HG02840 (cell line): Measurements from ENCODE around the gene TNNI2.

Experiments used
- ATAC-seq: cut with Tn5 transposase; IDR thresholded peaks from one replicate; pipeline ENCODE4 v1.9.1; 2021; ENCODE audit warnings: mild to moderate bottlenecking, moderate library complexity, moderate number of reproducible peaks; ENCODE audit not compliant: unreplicated experiment, low FRiP score

The TNNI2 gene

DNA sequence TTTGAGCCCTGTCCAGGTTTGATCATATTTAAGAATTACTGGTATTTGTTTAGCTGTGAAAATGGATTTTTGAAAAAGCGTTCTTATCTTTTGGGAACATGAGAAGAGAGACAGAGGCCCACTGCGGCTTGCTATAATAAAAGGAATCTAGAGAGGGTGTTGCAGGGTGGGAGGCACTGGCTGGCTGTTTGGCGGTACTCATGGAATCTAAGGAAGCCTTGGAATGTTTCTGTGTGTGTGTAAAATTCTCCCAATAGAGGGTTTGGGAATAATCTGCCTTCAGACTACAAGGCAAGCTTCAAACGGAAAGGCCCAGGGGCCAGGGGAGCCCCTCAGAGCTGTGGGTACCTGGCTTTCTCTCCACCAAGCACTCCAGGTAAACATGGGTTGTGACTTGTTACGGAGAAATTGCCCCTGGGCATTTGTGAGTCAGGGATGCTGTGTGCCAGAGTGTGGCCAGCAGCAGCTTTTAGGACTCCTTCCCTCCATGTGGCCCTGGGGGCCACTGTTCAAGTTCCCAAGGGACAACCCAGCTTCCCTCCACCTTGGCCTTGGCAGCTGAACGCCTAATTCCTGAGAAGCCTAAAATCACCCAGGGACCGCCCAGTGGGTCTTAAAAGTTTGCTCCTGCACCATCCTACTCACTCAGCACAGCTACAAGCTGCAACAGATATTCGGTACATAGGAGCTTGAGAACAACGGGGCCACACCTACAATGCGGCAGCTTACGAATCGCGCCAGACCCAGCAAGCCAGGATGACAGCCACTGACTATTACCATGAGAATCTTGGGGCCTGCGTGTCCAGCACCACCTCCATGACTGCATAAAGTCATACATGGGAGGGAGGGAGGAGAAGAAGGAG lies 18.1 kb upstream of the TNNI2 start:
- no peak for ATAC-seq

DNA sequence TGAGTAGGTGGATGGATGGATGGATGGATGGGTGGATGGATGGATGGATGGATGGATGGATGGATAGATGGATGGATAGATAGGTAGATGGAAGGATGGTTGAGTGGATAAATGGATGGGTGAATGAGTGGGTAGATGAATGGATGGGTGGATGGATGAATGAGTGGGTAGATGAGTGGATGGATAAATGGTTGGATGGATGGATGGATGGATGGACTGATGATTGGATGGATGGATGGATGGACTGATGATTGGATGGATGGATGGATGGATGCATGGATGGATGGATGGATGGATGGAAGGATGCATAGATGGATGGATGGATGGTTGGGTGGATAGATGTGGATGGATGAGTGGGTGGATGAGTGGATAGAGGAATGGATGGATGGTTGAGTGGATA lies 17.2 kb upstream of the TNNI2 start:
- no peak for ATAC-seq

DNA sequence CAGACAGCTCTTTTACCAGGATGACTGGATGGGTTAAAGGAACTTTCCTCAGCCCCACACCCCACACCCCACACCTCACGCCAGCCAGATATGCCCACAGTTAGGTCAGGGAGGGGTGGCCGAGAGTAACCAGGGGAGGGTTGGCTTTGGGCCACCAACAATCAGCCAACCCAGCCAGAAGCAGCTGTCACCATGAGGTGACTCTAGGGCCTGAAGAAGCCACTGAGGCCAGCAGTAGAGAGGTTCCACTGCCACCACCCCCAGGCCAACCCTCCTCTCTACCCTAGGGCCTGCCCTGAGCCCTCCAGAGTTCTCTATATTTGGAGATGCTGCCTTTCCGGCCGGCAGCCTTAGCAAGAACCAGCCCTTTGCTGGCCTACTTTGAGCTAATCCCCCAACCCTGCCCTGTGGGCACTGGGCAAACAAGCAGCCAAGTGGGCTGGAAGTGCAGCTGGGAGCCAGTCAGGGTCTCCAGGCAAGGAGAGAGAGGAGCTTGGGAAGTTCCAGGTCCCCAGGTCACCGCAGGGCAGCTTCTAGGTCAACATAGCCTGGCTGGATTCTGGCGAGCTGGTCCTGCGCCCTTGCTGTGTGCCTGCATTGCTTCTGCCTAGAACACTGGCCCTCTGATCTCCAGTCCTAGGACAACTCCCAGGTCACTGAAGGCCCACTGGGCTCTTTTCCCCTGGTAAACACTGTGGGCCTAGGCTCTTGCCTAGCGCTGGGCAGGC lies 16.0 kb upstream of the TNNI2 start:
- ATAC-seq = no peak

DNA sequence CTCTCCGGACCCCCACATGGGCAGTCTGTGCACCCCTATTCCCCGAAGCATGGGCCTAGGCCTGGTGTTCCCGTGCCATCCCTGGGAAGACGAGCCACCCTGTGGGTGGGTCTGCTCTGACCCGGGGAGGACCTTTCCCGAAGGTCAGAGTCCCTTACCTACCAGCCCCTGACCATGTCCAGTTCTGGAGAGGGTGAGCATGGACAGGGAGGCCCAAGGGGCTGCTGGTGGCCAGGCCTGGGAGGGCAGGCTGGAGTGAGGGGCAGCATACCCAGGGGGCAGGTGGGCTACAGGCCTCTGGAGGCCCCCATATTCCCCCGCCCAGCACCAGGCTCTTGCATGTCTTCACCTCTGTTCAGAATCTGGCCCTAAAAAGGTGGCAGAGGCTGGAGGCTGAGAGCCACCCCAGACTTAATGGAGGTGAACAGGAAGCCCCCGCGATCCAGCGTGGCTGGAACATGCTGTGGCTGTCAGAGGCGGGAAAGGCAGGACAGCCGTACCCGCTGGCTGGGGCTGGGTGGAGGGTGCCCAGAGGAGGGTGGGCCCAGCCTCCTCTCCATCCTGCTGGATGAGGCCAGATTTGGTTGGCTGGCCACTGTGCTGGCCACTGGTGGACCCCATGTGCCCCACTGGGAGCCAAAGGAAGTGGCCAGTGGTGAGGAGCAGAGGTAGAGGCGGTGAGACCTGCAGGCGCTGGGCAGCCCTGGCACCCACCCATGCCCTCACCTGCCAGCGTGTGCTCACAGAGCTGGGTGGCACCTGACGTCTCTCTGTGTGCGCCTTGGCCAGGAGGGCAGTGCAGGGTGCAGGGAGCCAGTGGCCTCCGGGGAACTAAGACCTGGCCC lies 15.2 kb upstream of the TNNI2 start:
- no peak for ATAC-seq

DNA sequence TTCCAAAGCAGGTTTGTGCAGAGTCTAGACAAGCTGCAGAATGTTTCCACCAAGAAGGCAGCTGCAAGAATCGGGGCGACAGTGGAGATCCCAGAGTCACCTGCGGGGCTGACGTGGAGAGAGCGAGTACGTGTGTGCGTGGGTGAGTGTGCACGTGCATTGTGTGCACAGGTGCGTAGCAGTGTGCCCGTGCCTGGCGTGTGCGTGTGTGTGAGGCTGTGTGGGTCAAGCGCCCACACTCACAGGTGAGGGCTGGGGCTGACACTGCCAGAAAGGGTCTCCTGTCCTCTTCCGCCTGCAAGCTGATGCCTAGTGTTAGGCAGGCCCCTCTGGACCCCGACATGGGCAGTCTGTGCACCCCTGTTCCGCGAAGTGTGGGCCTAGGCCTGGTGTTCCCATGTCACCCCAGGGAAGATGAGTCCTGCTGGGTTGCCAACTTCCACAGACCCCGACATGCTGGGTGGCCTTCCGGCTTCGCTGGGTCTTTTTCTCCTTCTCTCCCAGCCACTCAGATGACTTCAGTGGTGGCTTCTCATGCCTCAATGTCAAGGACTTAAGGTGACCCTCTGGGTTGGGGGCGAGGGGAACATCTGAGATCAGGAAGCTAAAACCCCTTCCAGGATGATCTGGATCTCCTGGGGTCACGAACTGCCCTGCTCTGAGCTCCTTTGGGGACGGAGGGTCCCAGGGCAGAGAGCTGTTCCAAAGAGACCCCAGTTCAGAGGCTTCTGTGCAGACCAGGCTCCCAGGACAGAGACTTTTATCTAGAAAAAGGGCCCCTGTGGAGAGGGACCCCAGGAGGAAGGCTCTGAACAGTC lies 14.4 kb upstream of the TNNI2 start:
- no peak for ATAC-seq

DNA sequence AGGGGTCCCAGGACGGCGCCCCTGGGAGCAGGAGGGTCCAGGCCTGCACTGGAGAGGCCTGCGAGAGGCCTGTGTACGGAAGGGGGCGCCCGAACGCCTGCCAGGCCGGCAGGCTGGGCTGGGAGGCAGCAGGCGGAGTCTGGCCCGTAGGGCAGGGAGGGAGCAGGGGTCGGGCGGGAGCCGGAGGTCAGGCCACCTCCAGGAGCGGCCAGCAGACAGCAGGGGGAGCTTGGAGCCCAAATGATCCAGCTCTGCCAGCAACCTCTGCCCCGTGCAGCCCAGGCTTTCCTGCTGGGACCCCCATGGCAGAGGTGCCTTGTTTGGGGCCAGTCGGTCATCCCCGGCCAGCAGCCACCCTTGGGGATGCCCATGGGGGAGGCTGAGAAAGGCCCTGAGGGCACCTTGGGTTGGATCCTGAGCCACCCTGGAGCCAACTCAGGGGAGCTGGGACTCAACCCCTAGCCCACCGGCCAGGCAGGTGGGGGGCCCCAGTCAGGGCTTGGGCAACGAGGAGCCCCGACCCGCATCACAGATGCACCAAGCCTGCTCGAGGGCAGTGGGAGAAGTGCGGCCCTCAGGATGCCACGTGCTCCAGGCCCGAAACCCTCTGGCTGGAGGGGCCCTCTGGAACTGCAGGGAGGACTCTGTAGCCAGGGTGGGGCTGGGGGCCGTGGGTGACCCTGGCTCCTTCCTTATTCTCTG lies 13.6 kb upstream of the TNNI2 start:
- no peak for ATAC-seq

DNA sequence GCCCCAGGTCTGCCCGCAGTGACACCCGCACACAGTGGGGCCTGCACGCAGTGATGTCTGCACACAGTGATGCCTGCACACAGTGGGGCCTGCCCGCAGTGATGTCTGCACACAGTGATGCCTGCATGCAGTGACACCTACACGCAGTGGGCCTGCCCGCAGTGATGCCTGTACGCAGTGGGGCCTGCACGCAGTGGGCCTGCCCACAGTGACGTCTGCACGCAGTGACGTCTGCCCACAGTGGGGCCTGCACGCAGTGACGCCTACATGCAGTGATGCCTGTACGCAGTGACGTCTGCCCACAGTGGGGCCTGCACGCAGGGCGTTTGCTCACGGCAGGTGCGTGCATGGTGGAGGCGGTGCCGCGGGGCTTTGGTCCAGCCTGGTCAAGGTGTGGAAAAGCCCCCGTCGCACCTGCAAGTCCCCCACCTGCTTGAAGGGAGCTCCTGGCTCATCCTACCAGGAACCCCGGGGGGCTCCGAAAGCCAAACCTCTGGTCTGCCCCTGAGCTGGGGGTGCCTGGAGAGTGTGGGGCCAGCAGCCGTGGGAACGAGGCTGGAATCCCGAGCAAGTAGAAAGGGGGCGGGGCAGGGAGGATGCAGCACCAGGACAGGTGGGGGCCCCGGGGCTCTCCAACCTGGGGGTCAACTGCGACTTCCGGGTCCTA lies 12.9 kb upstream of the TNNI2 start:
- ATAC-seq = no peak

DNA sequence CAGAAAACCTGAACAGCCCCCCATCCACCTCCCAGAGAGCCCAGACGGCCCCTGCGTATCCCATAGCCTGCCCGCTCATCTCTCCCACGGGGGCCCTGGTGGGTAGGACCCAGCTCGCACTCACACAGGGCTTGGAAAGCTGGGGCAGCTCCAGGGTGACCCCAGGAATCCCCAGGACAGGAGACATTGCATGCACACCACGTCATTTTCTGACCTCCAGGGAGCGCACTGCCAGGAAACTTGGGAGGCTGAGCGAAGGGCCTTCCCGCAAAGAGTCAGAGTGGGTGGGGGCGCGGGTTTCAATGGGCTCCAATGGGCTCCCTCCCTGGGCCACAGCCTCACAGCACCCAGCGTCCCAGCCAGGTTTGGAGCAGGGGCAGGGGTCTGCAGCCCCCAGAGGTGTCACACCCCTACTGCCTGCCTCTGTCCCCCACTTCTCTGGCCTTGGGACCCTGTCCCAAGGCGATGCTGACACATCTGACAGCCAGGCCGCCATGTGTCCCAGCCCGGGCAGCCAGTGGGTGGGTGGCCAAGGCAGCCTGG lies 12.2 kb upstream of the TNNI2 start:
- no peak for ATAC-seq

DNA sequence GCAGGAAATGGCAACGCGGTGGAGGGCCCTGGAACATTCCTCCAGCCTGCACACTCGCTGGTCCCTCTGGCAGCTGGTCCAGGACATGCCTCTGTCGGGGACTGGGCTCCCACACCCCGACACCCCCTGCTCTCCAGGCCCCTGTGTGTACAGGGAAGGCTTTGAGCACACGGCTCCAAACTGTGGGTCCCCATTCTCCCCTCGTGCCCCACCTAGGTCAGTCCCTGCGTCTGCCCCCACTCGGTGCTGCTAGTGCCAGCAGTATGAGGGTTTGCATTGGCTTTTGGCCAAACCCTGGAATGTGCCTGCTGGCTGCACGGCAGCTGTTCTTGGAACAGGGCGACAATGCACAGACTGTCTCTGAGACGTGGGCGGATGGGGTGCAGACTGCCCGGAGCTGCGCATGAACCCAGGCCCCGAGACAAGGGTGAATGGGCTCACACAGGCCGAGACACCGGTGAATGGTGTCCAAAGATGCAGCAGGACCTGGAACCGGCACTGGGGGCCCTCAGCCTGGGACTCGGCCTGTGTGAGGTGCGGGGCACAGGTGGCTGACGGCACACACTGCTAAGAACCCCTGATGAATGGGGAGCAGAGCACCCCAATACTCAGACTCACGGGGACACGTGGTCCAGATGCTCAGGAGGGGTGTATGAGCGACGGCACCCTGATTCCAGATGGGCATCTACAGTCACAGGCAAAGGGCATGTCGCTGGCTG lies 11.5 kb upstream of the TNNI2 start:
- no peak for ATAC-seq

DNA sequence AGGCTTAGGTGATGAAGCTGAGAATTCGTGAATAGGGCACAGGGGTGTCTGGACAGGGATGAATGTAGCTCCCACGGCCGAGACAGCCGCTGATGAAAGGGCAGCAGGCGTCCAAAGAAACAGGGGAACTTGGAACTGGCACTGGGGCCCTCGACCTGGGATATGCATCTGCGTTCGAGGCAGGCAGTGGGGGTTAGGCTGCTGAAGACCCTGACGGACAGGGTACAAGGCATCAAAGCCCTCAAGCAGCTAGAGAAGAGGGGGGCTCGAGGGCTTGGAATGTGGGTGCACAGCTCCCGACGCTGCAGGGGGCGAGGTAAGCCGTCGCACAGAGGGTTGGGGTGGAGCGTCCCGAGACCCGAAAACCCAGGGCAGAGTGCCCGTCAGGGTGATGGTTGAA lies 10.8 kb upstream of the TNNI2 start:
- ATAC-seq = no peak

DNA sequence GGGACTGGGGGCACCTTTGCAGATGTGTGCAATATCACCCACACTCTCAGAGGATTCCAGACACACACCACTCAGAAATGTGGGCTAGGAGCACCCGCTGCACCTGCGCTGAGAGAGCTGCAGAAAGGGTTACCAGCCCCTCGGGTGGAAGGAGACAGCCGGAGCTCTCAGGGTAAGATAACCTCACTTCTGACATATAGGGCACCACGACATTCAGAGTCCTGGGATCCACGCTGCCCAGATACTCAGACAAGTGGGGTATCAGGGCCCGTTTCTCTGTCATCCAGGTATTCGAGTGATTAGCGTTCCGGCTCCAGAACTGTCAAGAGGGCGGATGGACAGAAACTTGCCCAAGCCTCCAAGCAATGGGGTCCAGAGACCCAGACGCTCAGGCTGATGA lies 10.2 kb upstream of the TNNI2 start:
- no peak for ATAC-seq

DNA sequence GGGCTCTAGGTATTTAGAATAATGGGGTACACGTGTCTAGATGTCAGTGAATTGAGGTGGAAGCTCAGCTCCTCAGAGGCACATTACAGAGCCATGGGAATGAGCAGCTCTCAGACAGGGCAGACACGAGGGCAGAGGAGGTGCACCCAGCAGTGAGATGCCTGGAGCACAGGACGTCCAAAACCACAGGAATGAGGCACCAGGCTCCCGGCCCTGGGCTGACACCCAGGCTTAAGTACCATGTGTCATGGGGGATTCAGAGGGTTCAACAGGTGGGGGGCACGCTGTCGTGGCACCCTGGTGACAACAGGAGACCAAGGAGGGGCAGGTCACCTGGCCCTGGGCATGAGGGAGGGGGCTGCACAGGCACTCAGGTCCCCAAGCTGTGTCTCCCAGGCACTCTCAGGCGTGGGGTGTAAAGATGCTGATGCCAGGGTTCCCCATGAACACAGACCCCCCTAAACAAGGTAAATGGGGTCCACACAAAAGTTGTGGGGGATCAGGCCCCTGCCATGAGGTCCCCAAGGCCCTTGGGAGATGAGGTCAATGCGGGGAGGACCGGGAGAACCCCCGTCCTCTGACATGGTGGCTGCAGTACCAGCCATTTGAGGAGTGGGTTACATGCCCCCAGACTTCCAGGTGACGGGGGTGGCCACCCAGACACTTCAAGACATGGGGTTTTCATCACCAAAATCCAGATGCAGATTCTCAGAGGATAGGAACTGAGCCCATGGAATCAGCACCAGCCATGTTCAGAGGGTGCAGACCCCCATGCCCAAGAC lies 9.6 kb upstream of the TNNI2 start:
- no peak for ATAC-seq

DNA sequence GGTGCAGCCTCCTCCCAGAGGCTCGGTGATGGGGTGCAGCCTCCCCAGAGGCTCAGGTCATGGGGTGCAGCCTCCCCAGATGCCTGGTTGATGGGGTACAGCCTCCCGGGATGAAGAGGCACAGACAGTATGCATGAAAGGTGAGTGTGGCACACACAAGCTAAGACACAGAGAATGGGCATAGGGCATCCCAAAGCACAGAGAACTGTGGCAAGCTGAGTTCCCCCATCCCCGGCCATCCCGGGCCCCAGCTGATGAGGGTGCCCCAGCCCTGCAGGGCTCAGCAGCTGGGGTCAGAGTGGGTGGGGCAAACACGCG lies 8.8 kb upstream of the TNNI2 start:
- no peak for ATAC-seq

DNA sequence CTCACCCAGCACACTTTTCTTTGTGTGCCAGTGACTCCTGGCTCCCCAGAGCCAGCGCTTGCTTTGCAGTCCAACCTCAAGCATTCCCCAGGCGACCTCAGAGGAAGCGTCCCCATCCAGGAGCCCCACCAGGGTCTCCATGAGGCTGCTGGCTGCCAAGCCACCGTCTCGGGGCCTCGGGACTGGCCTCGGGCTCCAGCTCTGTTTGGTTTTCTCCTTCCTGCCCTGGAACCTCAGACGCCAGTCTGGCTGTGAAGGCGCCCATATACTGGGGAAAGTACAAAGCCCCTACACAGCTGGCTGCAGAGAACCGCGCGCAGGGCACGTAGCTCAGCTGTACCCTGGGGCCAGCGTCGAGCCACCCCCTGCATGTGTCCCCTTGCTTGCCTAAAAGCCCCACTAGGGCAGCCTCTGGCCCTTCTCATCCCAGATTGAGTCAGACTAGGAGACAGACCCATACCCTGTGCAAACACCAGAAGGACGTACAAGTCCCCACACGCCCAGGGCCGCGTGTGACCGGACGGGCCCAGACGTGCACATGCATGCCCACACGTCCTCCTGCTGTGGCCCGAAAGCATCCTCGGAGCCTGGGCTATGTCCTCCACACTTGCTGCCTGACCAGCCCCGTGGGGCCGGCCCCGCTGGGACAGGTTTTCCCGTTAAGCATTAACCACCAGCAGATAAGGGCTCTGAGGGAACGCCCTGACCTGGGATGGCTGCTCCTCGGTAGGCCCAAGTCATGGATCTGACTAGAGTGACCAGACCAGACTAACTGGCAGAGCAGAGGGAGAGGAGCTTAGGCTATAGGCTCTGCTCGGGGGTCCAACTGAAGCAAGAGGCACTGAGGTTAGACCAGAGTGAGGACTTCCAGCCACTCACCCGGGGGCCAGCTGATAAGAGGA lies 8.2 kb upstream of the TNNI2 start:
- no peak for ATAC-seq

DNA sequence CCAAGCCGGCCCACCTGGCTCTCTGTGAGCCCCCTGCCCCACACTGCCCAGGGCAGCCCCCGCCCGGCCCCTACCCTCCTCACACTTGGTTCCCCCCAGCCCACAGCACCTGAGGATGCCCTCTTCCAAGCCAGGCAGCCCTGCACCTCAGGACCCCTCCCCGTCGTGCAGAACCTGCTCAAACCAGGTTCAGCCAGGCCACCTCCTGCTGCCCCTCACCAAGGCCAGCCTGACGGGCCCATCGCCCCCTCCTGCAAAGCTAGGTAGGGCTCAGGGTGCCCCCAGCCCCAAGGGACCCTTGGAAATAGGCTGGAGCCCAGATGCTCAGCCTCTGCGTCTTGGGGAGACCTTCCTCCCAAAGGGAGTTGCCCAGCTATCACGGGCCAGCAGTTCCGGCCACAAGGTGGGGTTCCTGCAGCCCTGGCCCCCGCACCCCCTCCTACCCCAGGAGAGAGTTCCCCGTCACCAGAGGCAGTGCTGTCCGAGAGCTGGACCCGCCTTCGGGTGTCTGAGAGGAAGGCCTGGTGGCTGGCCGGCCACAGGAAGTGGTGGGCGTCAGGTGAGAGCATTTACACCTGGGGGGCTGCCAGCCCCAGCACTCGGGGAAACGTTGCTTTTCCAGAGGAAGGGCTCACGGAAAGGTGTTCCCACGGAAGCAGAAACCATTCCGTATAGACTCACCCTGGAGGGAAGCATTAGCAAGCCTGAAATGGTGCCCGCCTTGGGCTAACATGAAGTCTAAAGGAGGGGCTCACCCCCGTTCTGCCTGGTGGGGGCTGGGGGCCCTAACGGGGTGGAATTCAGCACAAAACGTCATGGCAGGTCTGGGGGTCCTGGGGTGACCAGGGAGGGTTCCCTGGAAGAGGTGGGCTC lies 7.2 kb upstream of the TNNI2 start:
- ATAC-seq = no peak
